Tibial nerve (tissue), 4 donors: ENCODE data around the gene TRAPPC2L. TPM values are rescaled to one million over a fixed set of nuclear protein-coding genes. Genes with fewer than 3 reads are reported as not detected.

Experiments
- DNase-seq, 2 donors: peaks; one replicate each; pipeline ENCODE4 v3.0.0-alpha.2; 2019; ENCODE audit warnings: low spot score in 2 of 2
- H3K27ac ChIP-seq, 4 donors: fragments of 200-600 bp; sonication (generic) in 3 of 4; one replicate each; pipeline ENCODE4 v1.5.1; 2017 to 2019; ENCODE audit warnings: mild to moderate bottlenecking in 1 of 4
- H3K27me3 ChIP-seq, 2 donors: fragments of 200-600 bp; sonication (generic) in 1 of 2; one replicate each; pipeline versions ENCODE4 v1.5.1 to v1.6.0; 2017 to 2019
- H3K36me3 ChIP-seq, 3 donors: fragments of 200-600 bp; sonication (generic); one replicate each; pipeline ENCODE4 v1.5.1; 2018 to 2019
- H3K4me1 ChIP-seq, 4 donors: fragments of 200-600 bp; sonication (generic) in 3 of 4; one replicate each; pipeline ENCODE4 v1.5.1; 2017 to 2019
- H3K4me3 ChIP-seq, 4 donors: fragments of 200-600 bp; sonication (generic) in 3 of 4; one replicate each; pipeline ENCODE4 v1.5.1; 2017 to 2019; ENCODE audit warnings: mild to moderate bottlenecking in 1 of 4, moderate library complexity in 1 of 4
- H3K9me3 ChIP-seq, 4 donors: fragments of 200-600 bp; sonication (generic) in 3 of 4; one replicate each; pipeline ENCODE4 v1.5.1; 2017 to 2019
- EP300 ChIP-seq, 2 donors: sonication (generic); formaldehyde crosslinking; IDR thresholded peaks; one replicate each; pipeline ENCODE4 v1.6.1; 2017; ENCODE audit warnings: antibody characterized with exemption in 2 of 2, mild to moderate bottlenecking in 1 of 2
- POLR2A ChIP-seq, 2 donors: fragments of 450-650 bp; IDR thresholded peaks; one replicate each; pipeline ENCODE4 v1.6.1; 2017; ENCODE audit warnings: antibody characterized with exemption in 2 of 2, mild to moderate bottlenecking in 2 of 2, moderate library complexity in 2 of 2
- WGBS, 2 donors: methylation state at CpG; one replicate each; pipeline ENCODE4 v1.1.5; 2018; 5-methylcytosine and 5-hydroxymethylcytosine counted together
- total RNA-seq, 4 donors: library from RNA; depleted of rRNA; stranded (reverse); fragments of >200 nt; gene quantifications; one replicate each; pipeline ENCODE4 v1.1.0, GENCODE V29; 2016
- TF ChIP-seq, protein P1 (sequence below), 5 experiments: fragments of 200-600 bp in 3 of 5; fragments of 450-650 bp in 2 of 5; sonication (generic) in 3 of 5; IDR thresholded peaks; one replicate each; pipeline ENCODE4 v1.5.1; 2016 to 2019; ENCODE audit warnings: antibody characterized with exemption in 5 of 5, mild to moderate bottlenecking in 3 of 5, moderate library complexity in 2 of 5

The TRAPPC2L gene
- total RNA-seq, 4 donors from 2014 or later, result 18.0 to 36.6 (median 22.9) TPM

DNA sequence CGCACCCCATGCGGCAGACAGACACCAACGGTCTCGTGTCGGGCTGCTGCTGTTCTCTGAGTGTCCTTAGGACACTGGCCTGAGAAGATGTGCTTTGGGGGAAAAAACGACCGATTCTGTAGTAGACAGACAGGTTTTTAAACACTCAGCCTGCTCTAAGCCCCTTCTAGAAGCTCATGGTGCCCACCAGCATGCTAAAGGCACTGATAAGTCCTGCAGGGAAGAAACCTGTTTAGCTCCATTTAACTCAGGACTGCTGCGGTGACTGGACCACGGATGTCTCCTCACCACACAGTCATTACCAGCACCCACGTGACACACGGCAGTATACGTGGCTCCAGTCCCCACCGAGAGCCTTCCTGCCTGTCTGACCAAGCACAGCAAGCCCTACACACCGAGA, 26.1 kb upstream of the TRAPPC2L start:
- H3K27ac ChIP-seq, result peak overlapping the region in 1 of 4 donors; percentile 23
- H3K36me3 ChIP-seq, result peaks cover 0 to 80% (median 0%) of the 10 kb centered on the region in 3 donors
- no peaks in the 10 kb centered on the region for H3K27me3 ChIP-seq
- H3K4me1 ChIP-seq, result no peaks in the 10 kb centered on the region
- TF ChIP-seq, protein P1, sequence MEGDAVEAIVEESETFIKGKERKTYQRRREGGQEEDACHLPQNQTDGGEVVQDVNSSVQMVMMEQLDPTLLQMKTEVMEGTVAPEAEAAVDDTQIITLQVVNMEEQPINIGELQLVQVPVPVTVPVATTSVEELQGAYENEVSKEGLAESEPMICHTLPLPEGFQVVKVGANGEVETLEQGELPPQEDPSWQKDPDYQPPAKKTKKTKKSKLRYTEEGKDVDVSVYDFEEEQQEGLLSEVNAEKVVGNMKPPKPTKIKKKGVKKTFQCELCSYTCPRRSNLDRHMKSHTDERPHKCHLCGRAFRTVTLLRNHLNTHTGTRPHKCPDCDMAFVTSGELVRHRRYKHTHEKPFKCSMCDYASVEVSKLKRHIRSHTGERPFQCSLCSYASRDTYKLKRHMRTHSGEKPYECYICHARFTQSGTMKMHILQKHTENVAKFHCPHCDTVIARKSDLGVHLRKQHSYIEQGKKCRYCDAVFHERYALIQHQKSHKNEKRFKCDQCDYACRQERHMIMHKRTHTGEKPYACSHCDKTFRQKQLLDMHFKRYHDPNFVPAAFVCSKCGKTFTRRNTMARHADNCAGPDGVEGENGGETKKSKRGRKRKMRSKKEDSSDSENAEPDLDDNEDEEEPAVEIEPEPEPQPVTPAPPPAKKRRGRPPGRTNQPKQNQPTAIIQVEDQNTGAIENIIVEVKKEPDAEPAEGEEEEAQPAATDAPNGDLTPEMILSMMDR (IDR thresholded peaks at IDR 0.05), result no peak
- no peak for TF ChIP-seq POLR2A (IDR thresholded peaks at IDR 0.05)
- no peak for TF ChIP-seq EP300 (IDR thresholded peaks at IDR 0.05)
- no peak for DNase-seq
- no peaks in the 10 kb centered on the region for H3K9me3 ChIP-seq
- no peak overlapping the region for H3K4me3 ChIP-seq
- WGBS, 2 donors, result 90 to 93% methylated on average over 13 to 14 of the region's 14 CpGs

- Histone ChIP-seq H3K4me1 (no peaks in the 10 kb centered on the region), H3K9me3 (no peaks in the 10 kb centered on the region), H3K4me3 (no peak overlapping the region), H3K36me3 (peaks cover 0 to 76% (median 0%) of the 10 kb centered on the region in 3 donors), H3K27me3 (no peaks in the 10 kb centered on the region), H3K27ac (no peak overlapping the region)
- DNase-seq, result no peak
- TF ChIP-seq POLR2A (IDR thresholded peaks at IDR 0.05), result no peak
- TF ChIP-seq, protein P1 (IDR thresholded peaks at IDR 0.05), result no peak
- TF ChIP-seq EP300 (IDR thresholded peaks at IDR 0.05), result no peak
- WGBS, 2 donors, result 64 to 75% methylated on average over 13 of the region's 13 CpGs
Measured at GRCh38 chr16:88831838-88832237, 25.1 kb upstream of the TRAPPC2L start.

DNA sequence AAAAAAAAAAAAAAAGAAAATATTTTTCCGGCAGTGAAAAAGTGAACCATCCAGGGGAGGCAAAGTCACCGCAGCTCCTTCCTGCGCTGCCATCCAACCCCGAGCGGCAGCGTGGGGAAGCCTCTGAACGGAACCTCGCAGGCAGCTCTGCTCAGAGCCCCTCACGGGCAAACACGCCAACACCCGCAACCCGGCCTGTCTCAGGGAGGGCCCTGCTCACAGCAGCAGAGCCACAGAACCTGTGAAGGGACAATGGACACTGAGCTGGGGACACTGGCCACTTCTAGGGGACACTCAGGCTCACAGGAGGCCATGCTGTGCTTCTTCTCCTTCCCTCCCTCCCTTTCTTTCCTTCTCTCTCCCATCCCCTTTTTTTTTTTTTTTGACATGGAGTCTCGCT, 23.8 kb upstream of the TRAPPC2L start:
- Histone ChIP-seq H3K36me3 (peaks cover 0 to 74% (median 0%) of the 10 kb centered on the region in 3 donors), H3K4me3 (no peak overlapping the region), H3K27ac (no peak overlapping the region), H3K9me3 (no peaks in the 10 kb centered on the region), H3K27me3 (no peaks in the 10 kb centered on the region), H3K4me1 (no peaks in the 10 kb centered on the region)
- WGBS, 2 donors, result 86 to 94% methylated on average over 13 of the region's 13 CpGs
- TF ChIP-seq, protein P1 (IDR thresholded peaks at IDR 0.05), result no peak
- TF ChIP-seq POLR2A (IDR thresholded peaks at IDR 0.05) (no peak), EP300 (IDR thresholded peaks at IDR 0.05) (no peak)
- no peak for DNase-seq

DNA sequence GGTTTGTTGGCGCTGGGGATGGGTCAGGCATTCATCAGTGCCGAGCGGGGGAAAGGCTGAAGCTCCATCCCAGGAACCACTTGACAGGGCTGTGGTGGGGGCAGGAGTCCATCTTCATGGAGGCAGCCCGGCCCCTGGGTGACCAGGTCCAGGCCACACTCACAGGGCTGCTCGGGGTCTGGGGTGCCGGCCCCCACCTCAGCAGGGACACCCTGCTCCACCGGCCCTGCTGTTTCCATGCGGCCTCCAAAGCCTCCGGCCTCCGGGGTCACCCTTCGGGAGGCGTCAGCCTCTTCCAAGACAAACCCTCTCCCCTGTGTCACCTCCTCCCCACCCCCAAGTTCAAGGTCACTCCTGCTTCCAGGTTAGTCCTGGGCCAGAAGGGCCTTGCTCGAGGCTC, 22.3 kb upstream of the TRAPPC2L start:
- Histone ChIP-seq H3K4me1 (no peaks in the 10 kb centered on the region), H3K4me3 (no peak overlapping the region), H3K9me3 (no peaks in the 10 kb centered on the region), H3K27ac (peak overlapping the region in 1 of 4 donors; percentile 29), H3K36me3 (peaks cover 0 to 74% (median 5%) of the 10 kb centered on the region in 3 donors), H3K27me3 (no peaks in the 10 kb centered on the region)
- 88 to 92% methylated on average over 9 to 13 of the region's 13 CpGs for WGBS, 2 donors
- TF ChIP-seq, protein P1 (IDR thresholded peaks at IDR 0.05), result no peak
- no peak for TF ChIP-seq POLR2A (IDR thresholded peaks at IDR 0.05)
- TF ChIP-seq EP300 (IDR thresholded peaks at IDR 0.05), result no peak
- DNase-seq, result no peak

- WGBS, 2 donors, result 77 to 86% methylated on average over 11 of the region's 11 CpGs
- H3K4me3 ChIP-seq, result no peak overlapping the region
- H3K27me3 ChIP-seq, result no peaks in the 10 kb centered on the region
- peaks cover 0 to 76% (median 10%) of the 10 kb centered on the region in 3 donors for H3K36me3 ChIP-seq
- H3K27ac ChIP-seq, result no peak overlapping the region
- peak in 1 of 2 donors; percentile 16 for DNase-seq
- no peaks in the 10 kb centered on the region for H3K9me3 ChIP-seq
- no peak for TF ChIP-seq POLR2A (IDR thresholded peaks at IDR 0.05)
- TF ChIP-seq, protein P1 (IDR thresholded peaks at IDR 0.05), result no peak
- TF ChIP-seq EP300 (IDR thresholded peaks at IDR 0.05), result peak in 1 of 2 donors; percentile 12
- no peaks in the 10 kb centered on the region for H3K4me1 ChIP-seq
Measured at GRCh38 chr16:88835383-88835782, 21.5 kb upstream of the TRAPPC2L start.
